K562 (cell line): Measurements from ENCODE around the gene ZNF544. TPM values are rescaled to one million over a fixed set of nuclear protein-coding genes. Genes with fewer than 3 reads are reported as not detected.
A peak's percentile ranks its signal among the peaks of the same experiment; 100 is the strongest.

ENCODE experiments used
- CEBPZ ChIP-seq: fragments of 150-350 bp; IDR thresholded peaks from 2 replicates; pipeline ENCODE4 v1.6.1; 2014; ENCODE audit warnings: low read depth, mild to moderate bottlenecking, low read length, borderline replicate concordance
- DLX4 ChIP-seq: fragments of 250-450 bp; sonication (Bioruptor Pico); IDR thresholded peaks from 2 replicates; pipeline ENCODE4 v1.6.1; 2021; ENCODE audit warnings: mild to moderate bottlenecking
- FOXJ3 ChIP-seq: sonication (generic); formaldehyde crosslinking; IDR thresholded peaks from 2 replicates; pipeline ENCODE4 v1.4.0; 2020; ENCODE audit warnings: mild to moderate bottlenecking, missing genetic modification reagents
- FOXK2 ChIP-seq, 2 experiments: fragments of 450-650 bp; IDR thresholded peaks in 1 of 2; conservative IDR thresholded peaks in 1 of 2; 2 replicates each; pipeline ENCODE4 v1.6.1; 2016; ENCODE audit warnings: low read depth in 2 of 2, mild to moderate bottlenecking in 1 of 2
- HBP1 ChIP-seq: fragments of 450-650 bp; formaldehyde crosslinking; IDR thresholded peaks from 2 replicates; pipeline ENCODE4 v1.4.0; 2022; ENCODE audit warnings: missing genetic modification characterization
- HDAC2 ChIP-seq: fragments of 450-650 bp; IDR thresholded peaks from 2 replicates; pipeline ENCODE4 v1.6.1; 2016; ENCODE audit warnings: mild to moderate bottlenecking
- HLTF ChIP-seq: fragments of 450-650 bp; IDR thresholded peaks from 2 replicates; pipeline ENCODE4 v1.6.1; 2016
- KAT8 ChIP-seq: fragments of 450-650 bp; IDR thresholded peaks from 2 replicates; pipeline ENCODE4 v1.6.1; 2016; ENCODE audit warnings: low read depth, mild to moderate bottlenecking
- LARP7 ChIP-seq: fragments of 450-650 bp; IDR thresholded peaks from 2 replicates; pipeline ENCODE4 v1.6.1; 2016
- MXI1 ChIP-seq: IDR thresholded peaks from 2 replicates; pipeline ENCODE4 v1.6.1; 2011; ENCODE audit warnings: low read depth, mild to moderate bottlenecking, improper control_type of control experiment, low read length
- NCOA2 ChIP-seq, 2 experiments: fragments of 450-650 bp; IDR thresholded peaks; 2 replicates each; pipeline ENCODE4 v1.6.1; 2018; ENCODE audit warnings: mild to moderate bottlenecking in 2 of 2, moderate library complexity in 1 of 2; ENCODE audit not compliant: partially characterized antibody in 2 of 2
- SNRNP70 ChIP-seq: fragments of 200-400 bp; formaldehyde crosslinking; optimal IDR thresholded peaks from 2 replicates; pipeline ENCODE3; 2017; ENCODE audit warnings: low read depth, low read length
- VEZF1 ChIP-seq: fragments of 200-800 bp; sonication (Bioruptor generic); IDR thresholded peaks from 2 replicates; pipeline ENCODE4 v1.6.1; 2017; ENCODE audit warnings: missing genetic modification characterization, missing compliant biosample characterization
- ZFX ChIP-seq: sonication (generic); formaldehyde crosslinking; IDR thresholded peaks from 2 replicates; pipeline ENCODE4 v1.8.0; 2022; ENCODE audit warnings: mild to moderate bottlenecking, missing genetic modification reagents, moderate library complexity
- ZNF212 ChIP-seq: fragments of 450-650 bp; formaldehyde crosslinking; IDR thresholded peaks from 2 replicates; pipeline ENCODE4 v1.4.0; 2020; ENCODE audit warnings: mild to moderate bottlenecking
- ZNF280A ChIP-seq: fragments of 450-650 bp; IDR thresholded peaks from 2 replicates; pipeline ENCODE4 v1.6.1; 2018; ENCODE audit warnings: mild to moderate bottlenecking, low read depth; ENCODE audit not compliant: partially characterized antibody
- ZNF3 ChIP-seq: fragments of 250-450 bp; sonication (Bioruptor Pico); IDR thresholded peaks from 2 replicates; pipeline ENCODE4 v1.5.0; 2021; ENCODE audit warnings: mild to moderate bottlenecking, moderate library complexity
- polyA plus RNA-seq, 8 experiments: library from polyadenylated mRNA; depleted of rRNA in 4 of 8; stranded (reverse) in 5 of 8; unstranded in 3 of 8; fragments of >200 nt; fragmentation: Nextera tagmentation in 2 of 8; fragmentation: Illumina TruSeq in 1 of 8; extraction: Ambion mirVana in 2 of 8; extraction: Trizol in 1 of 8; gene quantifications; 2 replicates each; pipeline versions ENCODE4 v1.2.1 to v1.2.3, GENCODE V29; 2011 to 2014; ENCODE audit warnings: inconsistent platforms in 1 of 8, missing spikeins in 1 of 8
- total RNA-seq, 7 experiments: library from RNA; depleted of rRNA in 6 of 7; stranded (reverse); fragments of >200 nt in 6 of 7; fragmentation: Illumina TruSeq in 2 of 7; extraction: Trizol in 2 of 7; gene quantifications; 2 replicates each; pipeline versions ENCODE4 v1.2.1 to v1.2.3, GENCODE V29; 2011 to 2021; ENCODE audit warnings: low replicate concordance in 1 of 7

The ZNF544 gene
- total and polyA plus RNA-seq, 9 of the 15 experiments (the other 6 are each of a cell fraction or from before 2014, with no cell fraction given), result 23.6 to 59.0 (median 41.4) TPM

GRCh38 chr19:58305065-58305931 lies 76.6 kb downstream of the ZNF544 start, which contains the start of gene ERVK3-1 (continued):
- TF ChIP-seq VEZF1 (CRISPR knock-in tag), result peak; percentile 34; the same call in 1 of the 2 replicates
- no peak for TF ChIP-seq DLX4
- peak; percentile 55 for TF ChIP-seq ZFX (CRISPR knock-in tag)
- no peak for TF ChIP-seq MXI1
- no peak for TF ChIP-seq CEBPZ
- TF ChIP-seq SNRNP70, result no peak
- no peak for TF ChIP-seq ZNF3 (CRISPR knock-in tag)
- no peak for TF ChIP-seq KAT8
- TF ChIP-seq FOXK2 (conservative IDR thresholded peaks at IDR 0.05 in 1 of 2, IDR thresholded peaks at IDR 0.05 in 1 of 2; ENCODE audit: low read depth in 2 of 2), result peak; percentile 56 to 80; a peak in 3 of 4 replicates
- TF ChIP-seq FOXJ3 (CRISPR knock-in tag), result no peak
- no peak for TF ChIP-seq ZNF212 (CRISPR knock-in tag)
- TF ChIP-seq HBP1, result peak; percentile 88
- TF ChIP-seq LARP7, result peak; percentile 71
- TF ChIP-seq HLTF, result peak; percentile 80
- TF ChIP-seq NCOA2 (IDR thresholded peaks at IDR 0.05; ENCODE audit: partially characterized antibody in 2 of 2), result no peak
- TF ChIP-seq ZNF280A, result no peak
- peak; percentile 76 for TF ChIP-seq HDAC2
